H9 (cell line): ENCODE results near the gene LSMEM2. TPM values are rescaled to one million over a fixed set of nuclear protein-coding genes. Genes with fewer than 3 reads are reported as not detected.

Source experiments
- DNase-seq: peaks from one replicate; pipeline ENCODE4 v3.0.0-alpha.2; 2017
- H2AFZ ChIP-seq: one replicate; pipeline ENCODE4 v1.6.1; 2013; ENCODE audit warnings: mild to moderate bottlenecking, low read length, control low read depth, moderate library complexity
- H2AK5ac ChIP-seq: 2 replicates; pipeline ENCODE4 v1.6.1; 2013; ENCODE audit warnings: low read length, control low read depth, mixed read lengths; ENCODE audit not compliant: insufficient read length
- H2BK120ac ChIP-seq: one replicate; pipeline ENCODE4 v1.6.1; 2013; ENCODE audit warnings: low read depth, mild to moderate bottlenecking, low read length, control low read depth, inconsistent platforms; ENCODE audit not compliant: poor library complexity, severe bottlenecking
- H2BK12ac ChIP-seq: 2 replicates; pipeline ENCODE4 v1.6.1; 2013; ENCODE audit warnings: low read length, control low read depth, mixed read lengths, low read depth; ENCODE audit not compliant: insufficient read length
- H2BK15ac ChIP-seq: 2 replicates; pipeline ENCODE4 v1.6.1; 2013; ENCODE audit warnings: low read depth, low read length, control low read depth
- H2BK20ac ChIP-seq: one replicate; pipeline ENCODE4 v1.6.1; 2013; ENCODE audit warnings: low read depth, mild to moderate bottlenecking, low read length, control low read depth, inconsistent platforms; ENCODE audit not compliant: poor library complexity, severe bottlenecking
- H2BK5ac ChIP-seq: 2 replicates; pipeline ENCODE4 v1.6.1; 2013; ENCODE audit warnings: low read length, control low read depth, mixed read lengths; ENCODE audit not compliant: insufficient read length
- H3K14ac ChIP-seq: 2 replicates; pipeline ENCODE4 v1.6.1; 2013; ENCODE audit warnings: low read length, control low read depth; ENCODE audit not compliant: insufficient read depth
- H3K18ac ChIP-seq: 2 replicates; pipeline ENCODE4 v1.6.1; 2013; ENCODE audit warnings: low read depth, mild to moderate bottlenecking, mixed read lengths, low read length, control low read depth; ENCODE audit not compliant: insufficient read length
- H3K23ac ChIP-seq: 2 replicates; pipeline ENCODE4 v1.6.1; 2013; ENCODE audit warnings: low read length, control low read depth, mixed read lengths, low read depth; ENCODE audit not compliant: insufficient read length
- H3K23me2 ChIP-seq: 2 replicates; pipeline ENCODE4 v1.6.1; 2013; ENCODE audit warnings: low read depth, mild to moderate bottlenecking, mixed read lengths, low read length, control low read depth; ENCODE audit not compliant: insufficient read length, poor library complexity, severe bottlenecking
- H3K27ac ChIP-seq: 2 replicates; pipeline ENCODE4 v1.5.1; 2013; ENCODE audit warnings: low read length, control low read depth, mixed read lengths, low read depth; ENCODE audit not compliant: insufficient read length
- H3K27me3 ChIP-seq: 2 replicates; pipeline ENCODE4 v1.6.1; 2013; ENCODE audit warnings: low read length, control low read depth, inconsistent platforms; ENCODE audit not compliant: insufficient read depth
- H3K4ac ChIP-seq: 2 replicates; pipeline ENCODE4 v1.6.1; 2013; ENCODE audit warnings: low read depth, mild to moderate bottlenecking, control low read depth, inconsistent platforms, low read length, moderate library complexity
- H3K4me1 ChIP-seq: 2 replicates; pipeline ENCODE4 v1.6.1; 2013; ENCODE audit warnings: low read length, control low read depth, inconsistent platforms; ENCODE audit not compliant: insufficient read depth
- H3K4me2 ChIP-seq: 2 replicates; pipeline ENCODE4 v1.6.1; 2013; ENCODE audit warnings: low read length, control low read depth, mixed read lengths; ENCODE audit not compliant: insufficient read length, insufficient read depth
- H3K56ac ChIP-seq: 2 replicates; pipeline ENCODE4 v1.6.1; 2013; ENCODE audit warnings: low read depth, mild to moderate bottlenecking, mixed read lengths, low read length, control low read depth; ENCODE audit not compliant: insufficient read length
- H3K79me1 ChIP-seq: 2 replicates; pipeline ENCODE4 v1.6.1; 2013; ENCODE audit warnings: low read depth, mild to moderate bottlenecking, moderate library complexity, low read length, control low read depth, inconsistent platforms; ENCODE audit not compliant: insufficient read depth, poor library complexity, severe bottlenecking
- H3K79me2 ChIP-seq: 2 replicates; pipeline ENCODE4 v1.6.1; 2013; ENCODE audit warnings: low read length, control low read depth, inconsistent platforms; ENCODE audit not compliant: insufficient read depth
- H3K9ac ChIP-seq: 2 replicates; pipeline ENCODE4 v1.6.1; 2013; ENCODE audit warnings: low read length, control low read depth, mixed read lengths; ENCODE audit not compliant: insufficient read length; ENCODE audit errors: extremely low read depth
- H3K9me3 ChIP-seq: one replicate; pipeline ENCODE4 v1.6.1; 2013; ENCODE audit warnings: low read depth, low read length, inconsistent platforms; ENCODE audit not compliant: control insufficient read depth
- H3T11ph ChIP-seq: one replicate; pipeline ENCODE4 v1.6.1; 2013; ENCODE audit warnings: mild to moderate bottlenecking, low read length, control low read depth, inconsistent platforms
- H4K20me1 ChIP-seq: one replicate; pipeline ENCODE4 v1.6.1; 2013; ENCODE audit not compliant: control insufficient read depth, insufficient read length, insufficient read depth
- H4K5ac ChIP-seq: 2 replicates; pipeline ENCODE4 v1.6.1; 2013; ENCODE audit warnings: low read depth, mild to moderate bottlenecking, mixed read lengths, low read length, control low read depth; ENCODE audit not compliant: insufficient read length
- H4K8ac ChIP-seq: replicated peaks from 2 replicates; pipeline ENCODE4 v1.6.1; 2013; ENCODE audit warnings: low read length, control low read depth, mixed read lengths, low read depth; ENCODE audit not compliant: insufficient read length
- H4K91ac ChIP-seq: 2 replicates; pipeline ENCODE4 v1.6.1; 2013; ENCODE audit warnings: low read depth, mild to moderate bottlenecking, moderate library complexity, mixed read lengths, low read length, control low read depth; ENCODE audit not compliant: insufficient read length
- H3K27ac Mint-ChIP-seq, 3 experiments: 2 replicates in 2 of 3; 3 replicates in 1 of 3; pipeline ENCODE4 v1.8.0; 2020 to 2021; ENCODE audit warnings: mixed read lengths in 3 of 3, mild to moderate bottlenecking in 1 of 3, moderate library complexity in 1 of 3
- H3K27me3 Mint-ChIP-seq: 2 replicates; pipeline ENCODE4 v1.8.0; 2021; ENCODE audit warnings: low read depth, mild to moderate bottlenecking, moderate library complexity, mixed read lengths
- H3K36me3 Mint-ChIP-seq, 3 experiments: 2 replicates in 2 of 3; 3 replicates in 1 of 3; pipeline ENCODE4 v1.8.0; 2020 to 2021; ENCODE audit warnings: low read depth in 3 of 3, mixed read lengths in 3 of 3; ENCODE audit not compliant: insufficient read depth in 1 of 3
- H3K4me1 Mint-ChIP-seq, 2 experiments: 2 replicates each; pipeline ENCODE4 v1.8.0; 2020; ENCODE audit warnings: mixed read lengths in 2 of 2
- H3K4me3 Mint-ChIP-seq, 2 experiments: 2 replicates in 1 of 2; 3 replicates in 1 of 2; pipeline ENCODE4 v1.8.0; 2020 to 2021; ENCODE audit warnings: mild to moderate bottlenecking in 2 of 2, mixed read lengths in 2 of 2, moderate library complexity in 1 of 2
- H3K9me3 Mint-ChIP-seq, 2 experiments: 2 replicates in 1 of 2; 3 replicates in 1 of 2; pipeline ENCODE4 v1.8.0; 2020; ENCODE audit warnings: mild to moderate bottlenecking in 2 of 2, mixed read lengths in 2 of 2, moderate library complexity in 1 of 2
- WGBS: extraction: QIAGEN DNeasy Blood & Tissue Kit; methylation state at CpG from one replicate; pipeline ENCODE4 v1.1.7; 2013; ENCODE audit warnings: missing lambda C conversion rate, low lambda C conversion rate, mixed read lengths; ENCODE audit not compliant: insufficient read length; ENCODE audit errors: extremely low coverage; 5-methylcytosine and 5-hydroxymethylcytosine counted together
- total RNA-seq: library from RNA; stranded (reverse); gene quantifications from 2 replicates; pipeline ENCODE4 v1.2.1, GENCODE V29; 2021
- TF ChIP-seq, protein P1 (sequence below): fragments of 200-600 bp; sonication (generic); conservative IDR thresholded peaks from 3 replicates; pipeline ENCODE4 v1.8.0; 2021; ENCODE audit warnings: antibody characterized with exemption, mild to moderate bottlenecking

Gene LSMEM2
- total RNA-seq, 1 experiment from 2014 or later: 0.50 TPM

DNA sequence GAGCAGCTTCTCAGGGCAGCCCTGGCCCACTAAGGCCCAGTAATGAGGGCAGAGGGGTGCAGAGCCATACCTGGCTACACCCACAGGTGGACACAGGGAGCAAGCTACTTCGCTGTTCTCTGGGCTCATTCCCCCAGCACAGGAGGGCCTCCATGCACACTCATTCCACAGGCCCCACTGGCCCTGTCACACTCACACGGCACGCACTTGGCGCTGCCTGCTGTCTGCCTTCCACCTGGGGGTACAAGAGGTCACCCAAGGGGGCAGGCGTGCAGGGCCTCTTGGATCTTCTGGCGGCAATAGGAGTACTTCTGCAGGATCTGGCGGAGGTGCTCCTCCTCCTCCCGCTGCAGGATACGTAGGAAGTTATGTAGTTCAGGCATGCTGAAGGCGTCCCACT is 51.4 kb downstream of the LSMEM2 start:
- no peak overlapping the region for H4K5ac ChIP-seq
- H3T11ph ChIP-seq: no peak overlapping the region
- no peaks in the 10 kb centered on the region for H3K27me3 ChIP-seq
- WGBS: no CpG with 5 or more reads among the region's 10 CpGs
- Mint-ChIP-seq H3K36me3 (peaks cover 17 to 55% (median 53%) of the 10 kb centered on the region in 3 experiments; a peak in 6 of 7 replicates), H3K4me1 (peaks cover 8 to 22% of the 10 kb centered on the region in 2 experiments), H3K4me3 (no peak overlapping the region), H3K9me3 (no peaks in the 10 kb centered on the region), H3K27ac (no peak overlapping the region), H3K27me3 (no peaks in the 10 kb centered on the region; the same call in 1 of the 2 replicates)
- H2BK20ac ChIP-seq: no peak overlapping the region
- no peak overlapping the region for H4K91ac ChIP-seq
- H3K79me2 ChIP-seq: peaks cover 4% of the 10 kb centered on the region; the same call in 1 of the 2 replicates
- TF ChIP-seq, protein P1, sequence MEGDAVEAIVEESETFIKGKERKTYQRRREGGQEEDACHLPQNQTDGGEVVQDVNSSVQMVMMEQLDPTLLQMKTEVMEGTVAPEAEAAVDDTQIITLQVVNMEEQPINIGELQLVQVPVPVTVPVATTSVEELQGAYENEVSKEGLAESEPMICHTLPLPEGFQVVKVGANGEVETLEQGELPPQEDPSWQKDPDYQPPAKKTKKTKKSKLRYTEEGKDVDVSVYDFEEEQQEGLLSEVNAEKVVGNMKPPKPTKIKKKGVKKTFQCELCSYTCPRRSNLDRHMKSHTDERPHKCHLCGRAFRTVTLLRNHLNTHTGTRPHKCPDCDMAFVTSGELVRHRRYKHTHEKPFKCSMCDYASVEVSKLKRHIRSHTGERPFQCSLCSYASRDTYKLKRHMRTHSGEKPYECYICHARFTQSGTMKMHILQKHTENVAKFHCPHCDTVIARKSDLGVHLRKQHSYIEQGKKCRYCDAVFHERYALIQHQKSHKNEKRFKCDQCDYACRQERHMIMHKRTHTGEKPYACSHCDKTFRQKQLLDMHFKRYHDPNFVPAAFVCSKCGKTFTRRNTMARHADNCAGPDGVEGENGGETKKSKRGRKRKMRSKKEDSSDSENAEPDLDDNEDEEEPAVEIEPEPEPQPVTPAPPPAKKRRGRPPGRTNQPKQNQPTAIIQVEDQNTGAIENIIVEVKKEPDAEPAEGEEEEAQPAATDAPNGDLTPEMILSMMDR: no peak
- H3K23me2 ChIP-seq: peaks cover 9% of the 10 kb centered on the region
- no peak overlapping the region for H2AFZ ChIP-seq
- no peak overlapping the region for H4K8ac ChIP-seq
- no peak overlapping the region for H3K56ac ChIP-seq
- no peak overlapping the region for H3K27ac ChIP-seq
- no peak overlapping the region for H3K9ac ChIP-seq
- H3K9me3 ChIP-seq: no peaks in the 10 kb centered on the region
- H2BK12ac ChIP-seq: no peak overlapping the region
- no peak overlapping the region for H2AK5ac ChIP-seq
- no peak overlapping the region for H3K14ac ChIP-seq
- H3K79me1 ChIP-seq: peaks cover 6% of the 10 kb centered on the region
- H3K23ac ChIP-seq: no peak overlapping the region
- no peak overlapping the region for H2BK5ac ChIP-seq
- H4K20me1 ChIP-seq: no peaks in the 10 kb centered on the region
- H3K4ac ChIP-seq: no peak overlapping the region
- no peak overlapping the region for H3K4me2 ChIP-seq
- no peak overlapping the region for H2BK15ac ChIP-seq
- H2BK120ac ChIP-seq: no peak overlapping the region
- DNase-seq: no peak
- H3K18ac ChIP-seq: no peak overlapping the region
- no peaks in the 10 kb centered on the region for H3K4me1 ChIP-seq
